Testis (tissue), 2 donors: ENCODE results near the gene MAPK10.

Experiments used
- CTCF ChIP-seq, 3 experiments: fragments of 450-650 bp in 2 of 3; fragments of 200-600 bp in 1 of 3; sonication (generic) in 1 of 3; IDR thresholded peaks; one replicate each; pipeline ENCODE4 v1.5.1; 2016 to 2019; ENCODE audit warnings: antibody characterized with exemption in 3 of 3, mild to moderate bottlenecking in 2 of 3, moderate library complexity in 1 of 3
- POLR2A ChIP-seq: fragments of 450-650 bp; IDR thresholded peaks from one replicate; pipeline ENCODE4 v1.6.1; 2017; ENCODE audit warnings: antibody characterized with exemption, mild to moderate bottlenecking, moderate library complexity

GRCh38 chr4:86141161-86141560 lies 218.7 kb downstream of the MAPK10 start:
- TF ChIP-seq CTCF (IDR thresholded peaks at IDR 0.05) (no peak), POLR2A (no peak)
